Adrenal gland (tissue), 5 donors: ENCODE measurements around the gene REG1B.

ENCODE experiments used
- CTCF ChIP-seq, 6 experiments: fragments of 450-650 bp in 4 of 6; fragments of 200-600 bp in 2 of 6; sonication (generic) in 1 of 6; IDR thresholded peaks; 1 replicate in 5 of 6; 2 replicates in 1 of 6; pipeline versions ENCODE4 v1.5.1 to v1.8.0; 2016 to 2021; ENCODE audit warnings: antibody characterized with exemption in 6 of 6, mild to moderate bottlenecking in 2 of 6, moderate library complexity in 1 of 6
- POLR2A ChIP-seq, 2 donors: fragments of 450-650 bp; IDR thresholded peaks; one replicate each; pipeline ENCODE4 v1.6.1; 2017; ENCODE audit warnings: antibody characterized with exemption in 2 of 2, mild to moderate bottlenecking in 2 of 2, moderate library complexity in 1 of 2
- donor health status: DM: no; HTN: no; CAD: no.

- no peak for TF ChIP-seq CTCF (IDR thresholded peaks at IDR 0.05)
- no peak for TF ChIP-seq POLR2A (IDR thresholded peaks at IDR 0.05)
Observed at GRCh38 chr2:79105259-79105658, 17.5 kb upstream of the REG1B start.
